Brain microvascular endothelial cell (primary cell): Measurements from ENCODE around the gene HMGXB4.

Experiments used
- DNase-seq: peaks from one replicate; pipeline ENCODE4 v3.0.0-alpha.2; 2020
- H3K27ac ChIP-seq: fragments of 250-450 bp; sonication (Bioruptor Pico); 2 replicates; pipeline ENCODE4 v1.5.1; 2020; ENCODE audit warnings: mild to moderate bottlenecking, moderate library complexity
- H3K27me3 ChIP-seq: fragments of 250-450 bp; sonication (Bioruptor Pico); replicated peaks from 2 replicates; pipeline ENCODE4 v1.5.1; 2020; ENCODE audit warnings: mild to moderate bottlenecking
- H3K36me3 ChIP-seq: fragments of 250-450 bp; sonication (Bioruptor Pico); replicated peaks from 2 replicates; pipeline ENCODE4 v1.5.1; 2020; ENCODE audit warnings: mild to moderate bottlenecking
- H3K4me3 ChIP-seq: 2 replicates; pipeline ENCODE4 v1.5.1; 2011; ENCODE audit warnings: low read depth, mild to moderate bottlenecking, control low read depth, low read length, moderate library complexity
- CTCF ChIP-seq: IDR thresholded peaks from 2 replicates; pipeline ENCODE4 v1.5.1; 2011; ENCODE audit warnings: low read depth, mild to moderate bottlenecking, moderate library complexity, low read length, control low read depth, inconsistent platforms; ENCODE audit errors: missing control alignments
- in situ Hi-C: cut with HindIII; loops from 2 replicates; pipeline ENCODE4 v1.10.0; 2017; ENCODE audit warnings: low sequenced_read_pairs, low pct_ligation_motif_present

Gene HMGXB4

GRCh38 chr22:35288116-35288515, 30.8 kb downstream of the HMGXB4 start:
- no peak for TF ChIP-seq CTCF
- peaks cover 56% of the 10 kb centered on the region for H3K36me3 ChIP-seq
- no peak for DNase-seq
- H3K4me3 ChIP-seq: no peak overlapping the region
- H3K27ac ChIP-seq: no peak overlapping the region
- in situ Hi-C loops: no loop called here
- H3K27me3 ChIP-seq: no peaks in the 10 kb centered on the region

- no peak for DNase-seq
- H3K36me3 ChIP-seq: peaks cover 41% of the 10 kb centered on the region
- no peak for TF ChIP-seq CTCF
- H3K27ac ChIP-seq: no peak overlapping the region
- in situ Hi-C loops: no loop called here
- H3K27me3 ChIP-seq: no peaks in the 10 kb centered on the region
- no peak overlapping the region for H3K4me3 ChIP-seq
These were observed 35.5 kb downstream of the HMGXB4 start for GRCh38 chr22:35292786-35293185.

- H3K4me3 ChIP-seq: no peak overlapping the region
- H3K36me3 ChIP-seq: peaks cover 22% of the 10 kb centered on the region
- no peak overlapping the region for H3K27ac ChIP-seq
- DNase-seq: no peak
- TF ChIP-seq CTCF: no peak
- in situ Hi-C loops: no loop called here
- H3K27me3 ChIP-seq: no peaks in the 10 kb centered on the region
These were observed 38.8 kb downstream of the HMGXB4 start for GRCh38 chr22:35296051-35296450.

GRCh38 chr22:35299217-35299672, 42.0 kb downstream of the HMGXB4 start:
- Histone ChIP-seq H3K27ac (peak overlapping the region; percentile 94), H3K4me3 (peak overlapping the region; percentile 83), H3K36me3 (peaks cover 1% of the 10 kb centered on the region), H3K27me3 (no peaks in the 10 kb centered on the region)
- in situ Hi-C loops: no loop called here
- DNase-seq: no peak
- peak; percentile 10 for TF ChIP-seq CTCF

GRCh38 chr22:35299673-35300499, 42.6 kb downstream of the HMGXB4 start, which contains the start of gene TOM1:
Gene TOM1 (plus strand): TSS chr22:35299894. CDS start chr22:35299929, 35 bp downstream.
- in situ Hi-C loops: no loop called here
- Histone ChIP-seq H3K27me3 (no peaks in the 10 kb centered on the region), H3K27ac (peak within 1 kb of the TSS; percentile 94), H3K4me3 (peak within 1 kb of the TSS; percentile 83), H3K36me3 (no peaks in the 10 kb centered on the region)
- TF ChIP-seq CTCF: no peak
- DNase-seq: peak; percentile 99
